HG03159 (cell line): ENCODE measurements around the gene MYBPH.

Experiments used
- ATAC-seq: cut with Tn5 transposase; IDR thresholded peaks from one replicate; pipeline ENCODE4 v1.9.1; 2021; ENCODE audit warnings: mild to moderate bottlenecking, moderate library complexity; ENCODE audit not compliant: unreplicated experiment

Gene MYBPH

GRCh38 chr1:203179667-203180005 is 4.0 kb upstream of the MYBPH start:
- no peak for ATAC-seq

DNA sequence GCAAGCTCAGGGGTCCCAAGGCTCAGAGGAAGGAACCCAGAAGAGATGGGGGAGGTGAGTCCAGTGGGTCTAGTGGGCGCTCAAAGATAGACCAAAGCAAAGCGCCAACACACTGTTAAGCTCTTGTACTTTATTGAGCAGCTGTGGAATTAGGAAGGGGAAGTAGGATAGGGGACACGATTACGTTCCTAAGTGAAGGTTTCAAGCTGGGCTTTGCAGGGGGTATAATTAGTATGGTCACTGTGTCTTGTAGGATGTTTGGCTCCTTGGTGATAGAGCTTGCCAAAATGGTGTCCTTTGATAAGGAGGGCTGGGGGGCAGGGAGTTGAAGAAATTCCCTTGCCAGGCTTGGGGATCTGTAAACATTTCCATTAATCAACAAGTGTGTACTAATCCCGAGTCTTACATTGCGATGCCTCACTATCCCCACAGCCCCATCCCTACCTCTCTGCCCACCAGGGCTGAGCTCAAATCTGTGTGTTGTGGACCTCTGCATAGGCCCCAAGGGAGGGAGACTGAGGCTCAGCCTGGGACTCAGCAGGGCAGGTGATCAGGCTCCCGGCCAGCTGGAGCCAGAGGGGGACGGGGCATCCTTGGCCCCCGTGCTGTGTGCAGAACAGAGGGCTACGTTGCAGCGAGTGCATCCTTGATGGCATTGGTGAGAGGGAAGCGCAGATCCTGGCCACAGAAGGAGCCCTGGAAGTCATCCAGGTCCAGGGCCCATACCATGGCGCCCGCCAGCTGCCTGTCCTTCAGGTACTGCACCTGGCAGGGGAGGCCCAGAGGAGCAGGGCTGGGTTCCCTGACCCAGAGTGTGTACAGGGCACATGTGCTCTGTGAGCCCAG is 3.4 kb upstream of the MYBPH start:
- ATAC-seq, result no peak

GRCh38 chr1:203178083-203178482 is 2.5 kb upstream of the MYBPH start:
- ATAC-seq, result no peak

- no peak for ATAC-seq
These were observed 1.9 kb upstream of the MYBPH start for GRCh38 chr1:203177470-203178039.

GRCh38 chr1:203177036-203177405 is 1.4 kb upstream of the MYBPH start:
- no peak for ATAC-seq

GRCh38 chr1:203176273-203177035 is 828 bp upstream of the MYBPH start:
- no peak for ATAC-seq

- no peak for ATAC-seq
These were observed 208 bp upstream of the MYBPH start for GRCh38 chr1:203175827-203176241.

- ATAC-seq, result no peak
These were observed 1.2 kb downstream of the MYBPH start for GRCh38 chr1:203174324-203174985.

DNA sequence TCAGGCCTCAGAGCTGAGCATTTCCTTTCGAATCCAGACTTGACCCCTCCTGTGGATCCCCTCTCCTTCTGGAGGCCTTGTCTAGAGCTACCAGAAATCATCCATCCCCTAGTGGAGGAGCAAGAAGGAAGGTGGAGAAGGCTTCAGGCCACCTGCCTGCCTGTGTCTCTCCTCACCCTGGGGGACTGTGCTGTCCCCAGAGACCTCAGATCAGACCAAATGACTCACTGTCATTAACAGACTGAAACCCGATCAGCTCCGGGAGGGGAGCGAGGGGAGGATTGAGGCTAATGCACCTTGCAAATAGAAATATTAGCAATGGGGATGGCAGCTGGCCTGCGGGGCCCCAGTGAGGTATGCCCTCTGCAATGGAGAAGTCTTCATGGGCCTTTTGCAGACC is 2.1 kb downstream of the MYBPH start:
- ATAC-seq, result peak; percentile 82

- no peak for ATAC-seq
These were observed 2.5 kb downstream of the MYBPH start for GRCh38 chr1:203173011-203173555.

- no peak for ATAC-seq
These were observed 3.2 kb downstream of the MYBPH start for GRCh38 chr1:203172184-203173010.

DNA sequence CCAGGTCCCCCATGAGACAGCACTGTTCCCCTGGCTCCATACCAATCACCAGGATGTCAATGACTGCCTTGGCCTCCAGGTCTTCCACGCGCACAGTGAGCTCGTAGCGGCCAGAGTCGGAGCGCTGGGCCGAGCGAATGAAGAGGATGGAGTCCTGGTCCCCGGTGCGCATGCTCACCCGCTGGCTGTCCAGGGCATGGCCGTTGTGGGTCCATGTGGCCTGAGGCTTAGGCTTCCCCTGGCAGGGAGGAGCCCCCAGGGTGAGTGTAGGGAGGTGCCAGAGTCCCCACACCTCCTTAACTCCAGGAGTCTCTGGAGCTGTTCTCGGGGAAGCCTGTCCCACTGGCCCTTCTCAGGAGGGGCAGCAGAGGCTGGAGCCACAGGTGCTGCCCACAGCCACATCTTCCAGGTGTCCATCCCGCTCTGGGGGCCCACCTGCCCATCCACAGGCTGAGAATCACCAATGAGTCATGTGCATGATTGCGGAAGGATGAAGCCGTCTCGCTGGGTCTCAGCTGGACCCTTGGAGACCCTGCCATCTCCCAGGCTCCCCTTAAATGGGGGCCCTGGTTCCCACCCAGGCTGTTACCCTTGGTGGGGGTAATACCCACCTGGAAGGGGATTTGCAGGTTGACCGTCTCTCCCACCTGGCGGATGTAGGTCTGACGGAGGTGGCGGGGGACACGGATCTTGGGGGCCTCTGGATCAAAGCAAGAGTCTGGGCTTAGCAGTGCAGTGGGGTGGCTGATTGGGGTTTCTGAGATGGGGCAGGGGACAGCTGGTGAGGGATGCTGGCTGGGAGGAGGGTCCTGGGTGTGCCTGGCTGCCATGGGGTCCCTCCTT is 4.1 kb downstream of the MYBPH start:
- ATAC-seq, result no peak

GRCh38 chr1:203170625-203171330 is 4.8 kb downstream of the MYBPH start:
- ATAC-seq, result no peak

DNA sequence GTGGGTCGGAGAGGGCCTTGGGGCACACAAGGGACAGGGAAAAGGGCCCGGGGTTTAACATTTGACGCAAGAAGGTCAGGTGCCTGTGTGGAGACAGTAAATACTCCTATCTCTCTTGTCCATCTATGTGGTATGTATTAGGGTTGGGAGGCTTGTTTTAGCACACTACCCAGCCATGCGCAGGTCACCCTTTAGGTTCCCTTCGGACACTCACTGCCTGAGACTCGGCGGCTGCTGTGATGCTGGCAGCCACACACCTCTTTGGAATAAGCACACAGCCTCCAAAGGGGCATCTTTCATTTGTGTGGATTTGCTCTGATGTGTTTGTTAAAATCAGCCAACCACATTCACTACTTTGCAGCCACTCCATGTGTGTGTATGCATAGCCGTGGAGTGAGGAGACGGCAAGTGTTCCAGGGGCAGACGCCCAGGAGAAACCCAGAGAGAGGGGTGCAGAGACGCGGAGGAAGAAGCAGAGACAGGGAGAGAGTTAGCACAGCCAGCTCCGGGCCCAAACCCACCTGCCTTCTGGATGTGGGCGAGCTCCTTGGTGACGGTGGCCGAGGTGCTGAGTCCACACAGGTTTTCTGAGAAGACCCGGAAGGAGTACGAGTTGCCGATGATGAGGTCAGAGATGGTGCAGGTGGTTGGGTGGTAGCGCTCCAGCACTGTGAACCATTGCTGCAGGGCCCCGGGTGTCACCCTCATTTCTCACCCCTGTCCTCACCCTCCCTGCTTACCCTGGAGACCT is 5.7 kb downstream of the MYBPH start:
- ATAC-seq, result no peak

DNA sequence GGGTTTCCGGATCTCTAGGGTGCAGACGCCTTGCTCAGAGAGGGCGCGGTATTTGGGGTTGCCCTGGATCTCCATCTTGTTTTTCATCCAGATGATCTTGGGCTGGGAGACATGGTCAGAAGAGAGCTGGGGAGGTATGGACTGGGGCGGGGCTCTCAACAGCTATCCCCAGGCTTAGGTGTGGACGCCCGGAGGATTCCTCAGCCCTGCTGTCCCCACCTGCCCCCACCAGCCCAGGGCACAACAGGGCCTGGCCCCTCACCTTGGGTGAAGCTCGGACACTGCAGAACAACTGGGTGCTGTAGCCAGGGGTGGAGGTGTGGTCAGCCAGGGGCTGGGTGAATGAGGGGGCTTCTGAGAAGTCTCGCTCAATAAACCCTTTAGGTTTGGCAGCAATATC is 6.6 kb downstream of the MYBPH start:
- ATAC-seq, result no peak

GRCh38 chr1:203168256-203168786 is 7.3 kb downstream of the MYBPH start:
- ATAC-seq, result no peak

DNA sequence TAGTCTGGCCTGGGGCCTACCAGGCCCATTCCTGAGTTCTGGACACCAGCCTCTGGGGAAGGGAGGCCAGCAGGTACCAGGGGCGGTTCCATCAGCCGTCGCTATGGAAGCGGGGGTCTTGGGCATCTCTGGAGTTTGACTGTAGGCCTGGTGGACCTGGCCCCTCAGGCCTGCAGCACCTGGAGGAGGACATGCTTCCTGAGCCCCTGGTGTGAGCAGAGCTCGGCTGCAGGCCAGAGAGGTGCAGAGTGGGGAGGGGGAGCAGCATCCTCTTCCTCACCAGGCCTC is 7.8 kb downstream of the MYBPH start:
- no peak for ATAC-seq
